Osteoblast (primary cell): Measurements from ENCODE around the gene CCNI. TPM values are rescaled to one million over a fixed set of nuclear protein-coding genes. Genes with fewer than 3 reads are reported as not detected.
A peak's percentile ranks its signal among the peaks of the same experiment; 100 is the strongest.

Experiments
- DNase-seq: peaks from one replicate; pipeline ENCODE4 v3.0.0; 2011; ENCODE audit warnings: low spot score, mixed read lengths; ENCODE audit not compliant: insufficient read length; ENCODE audit errors: missing footprints
- H2AFZ ChIP-seq: 2 replicates; pipeline ENCODE4 v1.6.0; 2011; ENCODE audit warnings: mild to moderate bottlenecking, low read length
- H3K27ac ChIP-seq: 2 replicates; pipeline ENCODE4 v1.5.1; 2011; ENCODE audit warnings: mild to moderate bottlenecking, low read depth, low read length, moderate library complexity
- H3K27me3 ChIP-seq: 2 replicates; pipeline ENCODE4 v1.6.0; 2012; ENCODE audit warnings: mild to moderate bottlenecking, control low read depth, inconsistent platforms, low read length, moderate library complexity; ENCODE audit not compliant: insufficient read depth
- H3K36me3 ChIP-seq: 2 replicates; pipeline ENCODE4 v1.5.1; 2011; ENCODE audit warnings: mild to moderate bottlenecking, low read length, control low read depth, moderate library complexity; ENCODE audit not compliant: insufficient read depth
- H3K4me1 ChIP-seq: 2 replicates; pipeline ENCODE4 v1.5.1; 2011; ENCODE audit warnings: mild to moderate bottlenecking, low read length, control low read depth, moderate library complexity; ENCODE audit not compliant: insufficient read depth
- H3K4me2 ChIP-seq: 2 replicates; pipeline ENCODE4 v1.6.0; 2011; ENCODE audit warnings: mild to moderate bottlenecking, low read length; ENCODE audit not compliant: insufficient read depth
- H3K4me3 ChIP-seq: fragments of 200-600 bp; sonication (generic); 3 replicates; pipeline ENCODE4 v1.5.1; 2012; ENCODE audit warnings: mild to moderate bottlenecking, low read length, inconsistent platforms; ENCODE audit not compliant: insufficient read depth
- H3K79me2 ChIP-seq: 2 replicates; pipeline ENCODE4 v1.6.0; 2012; ENCODE audit warnings: mild to moderate bottlenecking, low read length, control low read depth, inconsistent platforms; ENCODE audit not compliant: insufficient read depth
- H3K9me3 ChIP-seq: 2 replicates; pipeline ENCODE4 v1.5.1; 2011; ENCODE audit warnings: low read depth, low read length, control low read depth
- H4K20me1 ChIP-seq: 2 replicates; pipeline ENCODE4 v1.6.0; 2012; ENCODE audit warnings: mild to moderate bottlenecking, low read length, control low read depth; ENCODE audit not compliant: insufficient read depth
- CTCF ChIP-seq: IDR thresholded peaks from 2 replicates; pipeline ENCODE4 v1.5.1; 2011; ENCODE audit warnings: mild to moderate bottlenecking, low read depth, low read length, moderate library complexity; ENCODE audit errors: extremely low read depth
- total RNA-seq: library from RNA; depleted of rRNA; stranded (reverse); fragments of >200 nt; gene quantifications from 2 replicates; pipeline ENCODE4 v1.2.3, GENCODE V29; 2012

Gene CCNI
- total RNA-seq, 1 donor: 229 TPM

- no peak for DNase-seq
- Histone ChIP-seq H3K9me3 (no peaks in the 10 kb centered on the region), H3K79me2 (no peaks in the 10 kb centered on the region), H3K27me3 (peaks cover 11% of the 10 kb centered on the region), H3K4me1 (no peaks in the 10 kb centered on the region), H4K20me1 (no peaks in the 10 kb centered on the region), H2AFZ (no peak overlapping the region), H3K27ac (no peak overlapping the region), H3K36me3 (no peaks in the 10 kb centered on the region), H3K4me2 (no peak overlapping the region), H3K4me3 (no peak overlapping the region)
- no peak for TF ChIP-seq CTCF
Observed at GRCh38 chr4:77113069-77113468, 37.3 kb upstream of the CCNI start.

DNA sequence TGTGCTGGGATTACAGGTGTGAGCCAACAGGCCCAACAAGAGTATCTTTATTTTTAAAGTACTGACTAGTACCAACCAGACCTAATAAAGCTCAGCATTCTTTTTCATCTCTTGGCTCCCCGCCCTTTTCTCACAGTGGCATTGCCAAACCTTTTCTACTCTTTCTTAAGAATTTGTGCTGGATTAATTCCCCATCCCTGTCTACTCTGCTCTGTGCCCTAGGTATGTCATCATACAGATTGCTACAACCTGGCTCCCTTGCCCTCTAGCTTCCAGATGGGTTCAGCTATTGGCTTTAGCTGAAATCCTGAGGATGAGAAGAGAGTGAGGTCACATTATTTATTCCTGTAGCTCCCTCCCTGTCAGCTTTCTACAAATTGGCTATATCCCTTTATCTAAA lies 34.9 kb upstream of the CCNI start:
- Histone ChIP-seq H3K36me3 (no peaks in the 10 kb centered on the region), H3K4me3 (no peak overlapping the region), H3K4me1 (no peaks in the 10 kb centered on the region), H3K79me2 (no peaks in the 10 kb centered on the region), H3K9me3 (no peaks in the 10 kb centered on the region), H3K4me2 (no peak overlapping the region), H2AFZ (no peak overlapping the region), H3K27ac (no peak overlapping the region), H4K20me1 (no peaks in the 10 kb centered on the region), H3K27me3 (peaks cover 11% of the 10 kb centered on the region)
- no peak for DNase-seq
- TF ChIP-seq CTCF: no peak

- Histone ChIP-seq H3K4me2 (no peak overlapping the region), H2AFZ (no peak overlapping the region), H3K36me3 (no peaks in the 10 kb centered on the region), H4K20me1 (no peaks in the 10 kb centered on the region), H3K4me3 (no peak overlapping the region), H3K4me1 (no peaks in the 10 kb centered on the region), H3K9me3 (no peaks in the 10 kb centered on the region), H3K79me2 (no peaks in the 10 kb centered on the region), H3K27me3 (no peaks in the 10 kb centered on the region), H3K27ac (no peak overlapping the region)
- peak; percentile 58 for DNase-seq
- TF ChIP-seq CTCF: no peak
Observed at GRCh38 chr4:77104791-77105540, 29.2 kb upstream of the CCNI start.

DNA sequence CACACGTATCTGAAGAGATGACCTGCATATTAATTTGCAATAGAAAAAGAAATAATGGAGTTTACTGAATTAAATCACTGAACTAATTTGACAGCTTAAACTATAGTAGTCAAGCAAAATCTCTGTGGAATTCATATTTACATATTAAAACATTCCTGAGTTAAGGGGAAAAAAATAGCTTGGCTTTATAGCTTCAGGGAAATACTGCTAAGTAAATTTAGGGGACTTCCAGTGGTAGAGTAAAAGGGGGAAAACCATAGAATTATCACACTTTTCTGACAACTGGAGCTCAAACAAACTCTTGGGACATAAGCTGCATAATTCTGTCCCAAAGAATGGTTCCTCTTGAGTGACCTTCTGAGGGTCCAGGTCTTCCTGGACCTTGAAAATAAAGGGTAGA lies 28.6 kb upstream of the CCNI start:
- no peak for TF ChIP-seq CTCF
- Histone ChIP-seq H3K36me3 (no peaks in the 10 kb centered on the region), H3K9me3 (no peaks in the 10 kb centered on the region), H3K27ac (no peak overlapping the region), H3K4me3 (no peak overlapping the region), H3K27me3 (no peaks in the 10 kb centered on the region), H3K4me2 (no peak overlapping the region), H3K79me2 (no peaks in the 10 kb centered on the region), H4K20me1 (no peaks in the 10 kb centered on the region), H2AFZ (no peak overlapping the region), H3K4me1 (no peaks in the 10 kb centered on the region)
- DNase-seq: no peak
